Fibroblast of lung (primary cell): ENCODE data around the gene TSPAN9. TPM values are rescaled to one million over a fixed set of nuclear protein-coding genes. Genes with fewer than 3 reads are reported as not detected.

Experiments used
- DNase-seq, 2 donors: peaks; one replicate each; pipeline versions ENCODE4 v3.0.0 to v3.0.0-alpha.2; 2010; ENCODE audit warnings: low read depth in 2 of 2
- H2AFZ ChIP-seq: 2 replicates; pipeline ENCODE4 v1.5.1; 2012; ENCODE audit warnings: low read length, control low read depth, inconsistent platforms
- H3K27ac ChIP-seq: 2 replicates; pipeline ENCODE4 v1.5.1; 2011; ENCODE audit warnings: low read length, control low read depth; ENCODE audit not compliant: insufficient read depth
- H3K27me3 ChIP-seq: 2 replicates; pipeline ENCODE4 v1.5.1; 2011; ENCODE audit warnings: mild to moderate bottlenecking, low read length; ENCODE audit not compliant: control insufficient read depth, insufficient read depth
- H3K36me3 ChIP-seq: 2 replicates; pipeline ENCODE4 v1.5.1; 2011; ENCODE audit warnings: low read length; ENCODE audit not compliant: control insufficient read depth, insufficient read depth
- H3K4me1 ChIP-seq: 2 replicates; pipeline ENCODE4 v1.5.1; 2011; ENCODE audit warnings: low read length; ENCODE audit not compliant: control insufficient read depth, insufficient read depth; ENCODE audit errors: extremely low read depth
- H3K4me2 ChIP-seq: 2 replicates; pipeline ENCODE4 v1.5.1; 2011; ENCODE audit warnings: low read length, control low read depth; ENCODE audit not compliant: insufficient read depth; ENCODE audit errors: extremely low read depth
- H3K4me3 ChIP-seq, 4 experiments: fragments of 200-600 bp in 1 of 4; sonication (generic) in 1 of 4; replicated peaks in 1 of 4; 2 replicates each; pipeline ENCODE4 v1.5.1; 2011 to 2016; ENCODE audit warnings: low read length in 4 of 4, low read depth in 3 of 4, mild to moderate bottlenecking in 3 of 4, control low read depth in 2 of 4, inconsistent platforms in 1 of 4, mixed read lengths in 1 of 4; ENCODE audit not compliant: insufficient read depth in 1 of 4; ENCODE audit errors: control extremely low read depth in 1 of 4
- H3K79me2 ChIP-seq: 2 replicates; pipeline ENCODE4 v1.5.1; 2012; ENCODE audit warnings: mild to moderate bottlenecking, low read length, inconsistent platforms; ENCODE audit not compliant: control insufficient read depth, insufficient read depth
- H3K9ac ChIP-seq: 2 replicates; pipeline ENCODE4 v1.5.1; 2011; ENCODE audit warnings: mild to moderate bottlenecking, low read length, control low read depth; ENCODE audit not compliant: insufficient read depth
- H3K9me3 ChIP-seq: 2 replicates; pipeline ENCODE4 v1.5.1; 2012; ENCODE audit warnings: low read depth, low read length; ENCODE audit not compliant: control insufficient read depth, insufficient read depth
- H4K20me1 ChIP-seq: 2 replicates; pipeline ENCODE4 v1.5.1; 2011; ENCODE audit warnings: low read length; ENCODE audit not compliant: control insufficient read depth, insufficient read depth; ENCODE audit errors: extremely low read depth
- EZH2 ChIP-seq: IDR thresholded peaks from 2 replicates; pipeline ENCODE4 v1.5.1; 2012; ENCODE audit warnings: low read length, control low read depth, mild to moderate bottlenecking; ENCODE audit errors: missing control alignments
- polyA plus RNA-seq, 2 donors: library from polyadenylated mRNA; depleted of rRNA in 1 of 2; stranded (reverse) in 1 of 2; unstranded in 1 of 2; fragments of >200 nt; gene quantifications; 2 replicates each; pipeline ENCODE4 v1.2.1, GENCODE V29; 2011 to 2012; ENCODE audit warnings: missing spikeins in 1 of 2
- total RNA-seq: library from RNA; depleted of rRNA; stranded (reverse); fragments of >200 nt; gene quantifications from 2 replicates; pipeline ENCODE4 v1.2.1, GENCODE V29; 2014
- TF ChIP-seq, protein P1 (sequence below), 2 donors: IDR thresholded peaks in 1 of 2; conservative IDR thresholded peaks in 1 of 2; 1 replicate in 1 of 2; 2 replicates in 1 of 2; pipeline ENCODE4 v1.5.1; 2011 to 2012; ENCODE audit warnings: low read length in 2 of 2, control low read depth in 1 of 2, inconsistent platforms in 1 of 2, low read depth in 1 of 2, mild to moderate bottlenecking in 1 of 2

The TSPAN9 gene
- total and polyA plus RNA-seq, 2 donors (not counting 1 experiment from before 2014, with no cell fraction given), result 31.1 to 35.2 TPM

DNA sequence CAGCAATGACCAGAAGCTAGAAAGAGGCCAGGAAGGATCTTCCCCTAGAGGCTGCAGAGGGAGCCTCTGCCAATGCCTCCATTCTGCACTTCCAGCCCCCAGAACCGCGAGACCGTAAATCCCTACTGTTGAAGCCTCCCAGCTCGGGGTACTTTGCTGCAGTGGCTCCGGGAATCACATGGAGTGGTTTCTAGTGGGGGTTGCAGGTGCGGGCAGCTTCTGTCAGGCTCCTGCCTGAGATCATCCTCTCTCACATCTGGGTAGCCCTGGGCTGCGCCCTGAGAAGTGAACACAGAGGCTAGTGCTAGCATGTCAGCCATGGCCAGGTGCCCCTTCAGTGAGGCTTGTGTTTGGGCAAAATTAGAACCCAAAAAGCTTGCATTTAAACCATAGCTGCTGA, 67.3 kb downstream of the TSPAN9 start:
- Histone ChIP-seq H3K9ac (no peak overlapping the region), H4K20me1 (no peaks in the 10 kb centered on the region), H3K79me2 (no peaks in the 10 kb centered on the region), H3K4me1 (no peaks in the 10 kb centered on the region), H3K4me3 (no peak overlapping the region), H3K27me3 (no peaks in the 10 kb centered on the region), H3K27ac (no peak overlapping the region), H3K4me2 (no peak overlapping the region), H3K36me3 (no peaks in the 10 kb centered on the region), H3K9me3 (no peaks in the 10 kb centered on the region), H2AFZ (no peak overlapping the region)
- no peak for TF ChIP-seq EZH2
- TF ChIP-seq, protein P1, sequence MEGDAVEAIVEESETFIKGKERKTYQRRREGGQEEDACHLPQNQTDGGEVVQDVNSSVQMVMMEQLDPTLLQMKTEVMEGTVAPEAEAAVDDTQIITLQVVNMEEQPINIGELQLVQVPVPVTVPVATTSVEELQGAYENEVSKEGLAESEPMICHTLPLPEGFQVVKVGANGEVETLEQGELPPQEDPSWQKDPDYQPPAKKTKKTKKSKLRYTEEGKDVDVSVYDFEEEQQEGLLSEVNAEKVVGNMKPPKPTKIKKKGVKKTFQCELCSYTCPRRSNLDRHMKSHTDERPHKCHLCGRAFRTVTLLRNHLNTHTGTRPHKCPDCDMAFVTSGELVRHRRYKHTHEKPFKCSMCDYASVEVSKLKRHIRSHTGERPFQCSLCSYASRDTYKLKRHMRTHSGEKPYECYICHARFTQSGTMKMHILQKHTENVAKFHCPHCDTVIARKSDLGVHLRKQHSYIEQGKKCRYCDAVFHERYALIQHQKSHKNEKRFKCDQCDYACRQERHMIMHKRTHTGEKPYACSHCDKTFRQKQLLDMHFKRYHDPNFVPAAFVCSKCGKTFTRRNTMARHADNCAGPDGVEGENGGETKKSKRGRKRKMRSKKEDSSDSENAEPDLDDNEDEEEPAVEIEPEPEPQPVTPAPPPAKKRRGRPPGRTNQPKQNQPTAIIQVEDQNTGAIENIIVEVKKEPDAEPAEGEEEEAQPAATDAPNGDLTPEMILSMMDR (conservative IDR thresholded peaks at IDR 0.05 in 1 of 2, IDR thresholded peaks at IDR 0.05 in 1 of 2; ENCODE audit: low read depth in 1 of 2, low read length in 2 of 2), result no peak
- no peak for DNase-seq

DNA sequence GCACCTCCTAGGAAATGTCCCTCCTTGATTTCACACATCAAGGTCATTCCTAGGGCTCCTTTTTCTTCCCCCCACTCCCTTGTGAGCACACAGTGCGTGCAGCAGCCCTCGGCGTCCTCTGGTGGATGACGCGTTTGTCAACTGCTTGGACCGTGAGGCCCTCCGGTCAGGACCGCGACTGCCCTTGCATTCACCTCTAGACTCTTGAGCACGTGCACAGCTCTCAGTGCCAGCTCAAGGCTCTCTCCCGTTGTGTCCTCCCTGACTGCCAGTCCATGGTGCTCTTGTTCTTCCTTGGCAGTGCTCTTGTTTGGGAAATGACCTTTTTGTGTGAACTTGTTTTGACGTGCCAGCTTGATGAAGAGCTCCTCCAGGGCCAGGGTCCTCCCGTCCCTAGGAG, 67.9 kb downstream of the TSPAN9 start:
- TF ChIP-seq, protein P1 (conservative IDR thresholded peaks at IDR 0.05 in 1 of 2, IDR thresholded peaks at IDR 0.05 in 1 of 2; ENCODE audit: low read depth in 1 of 2, low read length in 2 of 2), result no peak
- no peak for TF ChIP-seq EZH2
- no peaks in the 10 kb centered on the region for H3K36me3 ChIP-seq
- H2AFZ ChIP-seq, result no peak overlapping the region
- H3K4me1 ChIP-seq, result no peaks in the 10 kb centered on the region
- H3K9me3 ChIP-seq, result no peaks in the 10 kb centered on the region
- no peaks in the 10 kb centered on the region for H4K20me1 ChIP-seq
- H3K27ac ChIP-seq, result no peak overlapping the region
- no peak overlapping the region for H3K4me3 ChIP-seq
- no peak overlapping the region for H3K4me2 ChIP-seq
- H3K79me2 ChIP-seq, result no peaks in the 10 kb centered on the region
- DNase-seq, result peak in 1 of 2 donors; percentile 30
- H3K27me3 ChIP-seq, result no peaks in the 10 kb centered on the region
- H3K9ac ChIP-seq, result no peak overlapping the region

DNA sequence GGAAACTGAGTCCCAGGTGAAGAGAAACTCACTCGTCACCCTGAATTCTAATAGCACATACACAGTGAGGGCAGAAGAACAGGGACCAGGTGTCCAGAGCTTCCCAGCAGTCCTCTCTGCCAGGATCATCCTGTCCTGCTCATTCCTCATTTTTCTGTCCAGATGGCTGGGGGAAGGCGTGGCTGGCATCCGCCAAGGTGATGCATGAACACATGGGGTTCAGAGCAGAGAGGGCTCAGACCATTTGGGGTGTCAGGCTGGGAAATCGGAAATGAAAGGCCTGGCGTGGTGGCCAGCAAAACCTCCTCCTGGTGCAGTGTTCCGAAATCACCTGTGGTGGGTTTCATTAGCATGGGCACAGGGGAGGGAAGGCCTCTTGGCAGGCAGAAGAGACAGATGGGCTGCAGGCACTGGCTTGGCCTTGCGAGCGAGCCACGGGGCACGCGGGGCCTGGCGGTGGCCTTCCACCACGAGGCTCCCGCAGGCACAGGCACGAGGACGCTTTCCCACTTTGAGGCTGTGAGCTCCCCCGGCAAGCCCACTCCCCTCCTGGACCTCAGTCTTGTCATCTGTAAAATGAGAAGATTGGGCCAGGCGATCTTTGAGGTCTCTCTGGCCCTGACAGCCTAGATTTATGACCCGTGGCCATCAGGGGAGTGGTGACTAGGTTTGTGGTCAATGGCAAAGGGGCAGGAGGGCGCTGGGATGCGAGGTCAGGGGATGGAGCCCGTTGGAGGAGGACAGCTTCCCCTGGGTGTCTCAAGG, 68.5 kb downstream of the TSPAN9 start:
- Histone ChIP-seq H3K9ac (no peak overlapping the region), H3K4me3 (no peak overlapping the region), H2AFZ (no peak overlapping the region), H3K27ac (no peak overlapping the region), H3K36me3 (no peaks in the 10 kb centered on the region), H3K27me3 (no peaks in the 10 kb centered on the region), H3K79me2 (no peaks in the 10 kb centered on the region), H3K4me2 (no peak overlapping the region), H4K20me1 (no peaks in the 10 kb centered on the region), H3K4me1 (no peaks in the 10 kb centered on the region), H3K9me3 (no peaks in the 10 kb centered on the region)
- DNase-seq, result no peak
- TF ChIP-seq, protein P1 (conservative IDR thresholded peaks at IDR 0.05 in 1 of 2, IDR thresholded peaks at IDR 0.05 in 1 of 2; ENCODE audit: low read depth in 1 of 2, low read length in 2 of 2), result no peak
- no peak for TF ChIP-seq EZH2
